Gastrocnemius medialis (tissue), 4 donors: ENCODE data around the gene TRIO. TPM values are rescaled to one million over a fixed set of nuclear protein-coding genes. Genes with fewer than 3 reads are reported as not detected.

Experiments
- ATAC-seq, 2 donors: fragments of 150-250 bp; one replicate each; pipeline ENCODE4 v1.9.1; 2016
- DNase-seq, 2 donors: peaks; one replicate each; pipeline ENCODE4 v3.0.0-alpha.2; 2019
- H3K27ac ChIP-seq, 4 donors: fragments of 200-600 bp; sonication (generic); 1 replicate in 1 of 4; 2 replicates in 3 of 4; pipeline ENCODE4 v1.5.1; 2016 to 2018; ENCODE audit warnings: mild to moderate bottlenecking in 2 of 4, moderate library complexity in 1 of 4
- H3K27me3 ChIP-seq, 3 donors: fragments of 200-600 bp; sonication (generic) in 2 of 3; 1 replicate in 1 of 3; 2 replicates in 2 of 3; pipeline versions ENCODE4 v1.5.1 to v1.6.0; 2016 to 2019; ENCODE audit warnings: mild to moderate bottlenecking in 1 of 3, moderate library complexity in 1 of 3
- H3K36me3 ChIP-seq, 2 donors: fragments of 200-600 bp; sonication (generic) in 1 of 2; one replicate each; pipeline ENCODE4 v1.5.1; 2017 to 2018
- H3K4me1 ChIP-seq, 2 donors: fragments of 200-600 bp; sonication (generic) in 1 of 2; one replicate each; pipeline ENCODE4 v1.5.1; 2016 to 2017; ENCODE audit warnings: mild to moderate bottlenecking in 2 of 2
- H3K4me3 ChIP-seq, 4 donors: fragments of 200-600 bp; sonication (generic) in 3 of 4; 1 replicate in 1 of 4; 2 replicates in 3 of 4; pipeline ENCODE4 v1.5.1; 2016 to 2019; ENCODE audit warnings: mild to moderate bottlenecking in 2 of 4
- H3K9me3 ChIP-seq, 3 donors: fragments of 200-600 bp; sonication (generic) in 2 of 3; 1 replicate in 1 of 3; 2 replicates in 2 of 3; pipeline ENCODE4 v1.5.1; 2016 to 2019
- POLR2A ChIP-seq, 2 donors: fragments of 450-650 bp; IDR thresholded peaks; one replicate each; pipeline ENCODE4 v1.6.1; 2017; ENCODE audit warnings: antibody characterized with exemption in 2 of 2, mild to moderate bottlenecking in 2 of 2, moderate library complexity in 2 of 2
- in situ Hi-C, 4 donors: fragments of 200-750 bp; cut with MboI; loops; one replicate each; pipeline versions ENCODE4 v1.15.0 to v1.8.0; 2017; ENCODE audit warnings: low sequenced_read_pairs in 4 of 4
- intact Hi-C: fragments of 100-400 bp; cut with DNase I; formaldehyde crosslinking; loops from one replicate; pipeline ENCODE4 v1.15.1; 2023; ENCODE audit warnings: low total_unique reads
- total RNA-seq, 4 donors: library from RNA; depleted of rRNA; stranded (reverse); fragments of >200 nt; gene quantifications; one replicate each; pipeline versions ENCODE4 v1.1.0 to v1.2.3, GENCODE V29; 2016
- TF ChIP-seq, protein P1 (sequence below), 5 experiments: fragments of 450-650 bp in 3 of 5; fragments of 200-600 bp in 2 of 5; sonication (generic) in 2 of 5; IDR thresholded peaks in 4 of 5; conservative IDR thresholded peaks in 1 of 5; 1 replicate in 4 of 5; 2 replicates in 1 of 5; pipeline ENCODE4 v1.5.1; 2016 to 2019; ENCODE audit warnings: antibody characterized with exemption in 5 of 5, mild to moderate bottlenecking in 3 of 5, moderate library complexity in 3 of 5

The TRIO gene
- total RNA-seq, 4 donors from 2014 or later: 31.5 to 57.5 (median 50.4) TPM

- peaks cover 51 to 70% of the 10 kb centered on the region in 2 donors for H3K4me1 ChIP-seq
- in situ Hi-C loops (no loop called here), intact Hi-C loops (no loop called here)
- H3K27me3 ChIP-seq: no peaks in the 10 kb centered on the region
- H3K27ac ChIP-seq: no peak overlapping the region
- ATAC-seq: no peak
- no peak overlapping the region for H3K4me3 ChIP-seq
- no peaks in the 10 kb centered on the region for H3K9me3 ChIP-seq
- DNase-seq: no peak
- TF ChIP-seq POLR2A (IDR thresholded peaks at IDR 0.05): no peak
- TF ChIP-seq, protein P1, sequence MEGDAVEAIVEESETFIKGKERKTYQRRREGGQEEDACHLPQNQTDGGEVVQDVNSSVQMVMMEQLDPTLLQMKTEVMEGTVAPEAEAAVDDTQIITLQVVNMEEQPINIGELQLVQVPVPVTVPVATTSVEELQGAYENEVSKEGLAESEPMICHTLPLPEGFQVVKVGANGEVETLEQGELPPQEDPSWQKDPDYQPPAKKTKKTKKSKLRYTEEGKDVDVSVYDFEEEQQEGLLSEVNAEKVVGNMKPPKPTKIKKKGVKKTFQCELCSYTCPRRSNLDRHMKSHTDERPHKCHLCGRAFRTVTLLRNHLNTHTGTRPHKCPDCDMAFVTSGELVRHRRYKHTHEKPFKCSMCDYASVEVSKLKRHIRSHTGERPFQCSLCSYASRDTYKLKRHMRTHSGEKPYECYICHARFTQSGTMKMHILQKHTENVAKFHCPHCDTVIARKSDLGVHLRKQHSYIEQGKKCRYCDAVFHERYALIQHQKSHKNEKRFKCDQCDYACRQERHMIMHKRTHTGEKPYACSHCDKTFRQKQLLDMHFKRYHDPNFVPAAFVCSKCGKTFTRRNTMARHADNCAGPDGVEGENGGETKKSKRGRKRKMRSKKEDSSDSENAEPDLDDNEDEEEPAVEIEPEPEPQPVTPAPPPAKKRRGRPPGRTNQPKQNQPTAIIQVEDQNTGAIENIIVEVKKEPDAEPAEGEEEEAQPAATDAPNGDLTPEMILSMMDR (IDR thresholded peaks at IDR 0.05 in 4 of 5, conservative IDR thresholded peaks at IDR 0.05 in 1 of 5): no peak
- H3K36me3 ChIP-seq: no peaks in the 10 kb centered on the region
Measured at GRCh38 chr5:14222206-14222605, 79.1 kb downstream of the TRIO start.

- H3K27me3 ChIP-seq: no peaks in the 10 kb centered on the region
- in situ Hi-C loops (no loop called here), intact Hi-C loops (no loop called here)
- H3K4me3 ChIP-seq: no peak overlapping the region
- peaks cover 52 to 76% of the 10 kb centered on the region in 2 donors for H3K4me1 ChIP-seq
- H3K36me3 ChIP-seq: no peaks in the 10 kb centered on the region
- DNase-seq: no peak
- H3K27ac ChIP-seq: no peak overlapping the region
- no peaks in the 10 kb centered on the region for H3K9me3 ChIP-seq
- TF ChIP-seq, protein P1 (IDR thresholded peaks at IDR 0.05 in 4 of 5, conservative IDR thresholded peaks at IDR 0.05 in 1 of 5): no peak
- TF ChIP-seq POLR2A (IDR thresholded peaks at IDR 0.05): no peak
- no peak for ATAC-seq
Measured at GRCh38 chr5:14223372-14223771, 80.2 kb downstream of the TRIO start.

DNA sequence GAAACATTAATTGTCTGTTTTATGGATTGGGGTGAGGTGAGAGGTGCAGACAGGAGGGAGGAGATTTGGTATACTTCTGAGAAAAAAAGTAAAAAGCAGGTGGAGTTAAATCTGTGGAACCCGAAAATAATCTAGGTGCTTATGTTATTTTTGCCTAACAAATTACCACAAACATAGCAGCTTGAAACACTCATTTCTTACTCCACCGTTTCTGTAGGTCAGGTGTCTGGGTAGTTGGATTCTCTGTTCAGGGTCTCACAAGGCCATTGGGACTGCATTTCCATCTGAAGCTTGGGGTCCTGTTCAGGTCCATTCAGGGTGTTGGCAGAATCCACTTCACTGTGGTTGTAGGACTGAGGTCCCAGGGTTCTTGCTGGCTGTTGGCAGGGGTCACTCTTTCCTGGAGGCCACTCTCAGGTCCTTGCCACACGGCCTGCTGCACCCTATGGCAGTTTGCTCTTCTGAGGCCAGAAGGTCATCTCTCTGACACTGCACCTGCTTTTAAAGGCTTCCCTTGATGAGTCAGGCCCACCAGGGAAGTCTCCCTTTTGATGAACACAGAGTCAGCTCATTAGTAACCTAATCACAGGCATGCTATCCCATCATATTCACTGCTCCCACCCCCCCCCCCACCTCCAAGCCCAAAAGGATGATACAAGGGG, 82.2 kb downstream of the TRIO start:
- Histone ChIP-seq H3K9me3 (no peaks in the 10 kb centered on the region), H3K4me3 (no peak overlapping the region), H3K27ac (no peak overlapping the region), H3K36me3 (no peaks in the 10 kb centered on the region), H3K27me3 (no peaks in the 10 kb centered on the region), H3K4me1 (peaks cover 46 to 70% of the 10 kb centered on the region in 2 donors)
- DNase-seq (no peak), ATAC-seq (no peak)
- intact Hi-C loops: no loop called here
- TF ChIP-seq POLR2A (IDR thresholded peaks at IDR 0.05): no peak
- TF ChIP-seq, protein P1 (IDR thresholded peaks at IDR 0.05 in 4 of 5, conservative IDR thresholded peaks at IDR 0.05 in 1 of 5): no peak
- in situ Hi-C loops: no loop called here

- TF ChIP-seq POLR2A (IDR thresholded peaks at IDR 0.05): no peak
- TF ChIP-seq, protein P1 (IDR thresholded peaks at IDR 0.05 in 4 of 5, conservative IDR thresholded peaks at IDR 0.05 in 1 of 5): no peak
- no peaks in the 10 kb centered on the region for H3K27me3 ChIP-seq
- intact Hi-C loops (no loop called here), in situ Hi-C loops (no loop called here)
- H3K4me3 ChIP-seq: no peak overlapping the region
- H3K4me1 ChIP-seq: peaks cover 38 to 61% of the 10 kb centered on the region in 2 donors
- DNase-seq: no peak
- ATAC-seq: no peak
- no peaks in the 10 kb centered on the region for H3K9me3 ChIP-seq
- H3K36me3 ChIP-seq: no peaks in the 10 kb centered on the region
- no peak overlapping the region for H3K27ac ChIP-seq
Measured at GRCh38 chr5:14226149-14226548, 83.0 kb downstream of the TRIO start.

DNA sequence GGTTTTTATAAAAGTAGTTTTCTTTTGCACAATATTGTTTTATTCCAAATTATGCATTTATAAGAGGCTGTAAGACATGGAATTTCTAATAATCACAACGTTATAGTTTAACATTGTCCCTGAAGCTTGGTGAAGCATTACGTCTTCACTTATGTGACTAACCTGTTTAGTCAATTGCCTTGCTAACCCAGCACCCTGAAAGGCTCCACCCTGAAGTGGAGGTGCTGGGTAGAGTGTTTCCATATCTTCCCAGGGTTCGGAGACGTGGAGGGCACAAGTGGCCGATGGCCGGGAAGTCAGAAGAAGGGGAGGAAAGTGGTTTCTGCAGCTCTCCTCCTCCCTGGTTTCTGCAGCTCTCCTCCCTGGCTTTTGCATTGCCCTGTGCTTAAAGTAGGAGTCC, 83.4 kb downstream of the TRIO start:
- in situ Hi-C loops (no loop called here), intact Hi-C loops (no loop called here)
- ATAC-seq (no peak), DNase-seq (no peak)
- Histone ChIP-seq H3K9me3 (no peaks in the 10 kb centered on the region), H3K36me3 (no peaks in the 10 kb centered on the region), H3K27ac (no peak overlapping the region), H3K4me3 (no peak overlapping the region), H3K27me3 (no peaks in the 10 kb centered on the region), H3K4me1 (peaks cover 37 to 57% of the 10 kb centered on the region in 2 donors)
- no peak for TF ChIP-seq POLR2A (IDR thresholded peaks at IDR 0.05)
- TF ChIP-seq, protein P1 (IDR thresholded peaks at IDR 0.05 in 4 of 5, conservative IDR thresholded peaks at IDR 0.05 in 1 of 5): no peak
